PC-3 (cell line): ENCODE results near the gene UNCX.

ENCODE experiments used
- EZH2 ChIP-seq: fragments of 300-600 bp; sonication (generic); IDR thresholded peaks from one replicate; pipeline ENCODE4 v1.6.1; 2017; ENCODE audit warnings: antibody characterized with exemption, mild to moderate bottlenecking, low read length; ENCODE audit not compliant: unreplicated experiment
- EZH2phosphoT487 ChIP-seq: fragments of 300-600 bp; sonication (generic); IDR thresholded peaks from 2 replicates; pipeline ENCODE4 v1.6.1; 2018; ENCODE audit warnings: mild to moderate bottlenecking, antibody characterized with exemption, low read length, borderline replicate concordance
- TF ChIP-seq, protein P1 (sequence below): fragments of 300-600 bp; sonication (generic); conservative IDR thresholded peaks from 2 replicates; pipeline ENCODE4 v1.5.1; 2017; ENCODE audit warnings: antibody characterized with exemption, low read depth, mild to moderate bottlenecking, low read length

DNA sequence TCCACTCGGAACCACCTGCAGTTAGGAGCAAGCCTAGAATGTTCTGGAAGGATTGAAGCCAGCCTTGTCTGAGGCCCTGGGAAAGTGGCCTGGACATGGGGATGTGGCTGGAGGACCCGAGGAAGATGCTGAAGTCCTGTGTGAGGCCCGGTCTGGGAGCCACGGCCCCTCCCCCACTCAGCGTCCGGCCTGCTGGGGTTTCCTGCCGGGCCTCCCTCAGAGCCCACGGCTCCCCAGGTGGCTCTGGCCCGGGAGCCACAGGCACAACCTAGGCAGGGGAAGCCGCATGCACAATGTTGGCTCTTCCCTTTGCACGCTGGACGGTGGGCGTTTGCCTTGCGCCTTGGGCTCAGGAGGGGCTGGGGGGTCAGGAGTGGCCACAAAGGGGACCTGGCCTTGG lies 39.0 kb downstream of the UNCX start:
- TF ChIP-seq, protein P1, sequence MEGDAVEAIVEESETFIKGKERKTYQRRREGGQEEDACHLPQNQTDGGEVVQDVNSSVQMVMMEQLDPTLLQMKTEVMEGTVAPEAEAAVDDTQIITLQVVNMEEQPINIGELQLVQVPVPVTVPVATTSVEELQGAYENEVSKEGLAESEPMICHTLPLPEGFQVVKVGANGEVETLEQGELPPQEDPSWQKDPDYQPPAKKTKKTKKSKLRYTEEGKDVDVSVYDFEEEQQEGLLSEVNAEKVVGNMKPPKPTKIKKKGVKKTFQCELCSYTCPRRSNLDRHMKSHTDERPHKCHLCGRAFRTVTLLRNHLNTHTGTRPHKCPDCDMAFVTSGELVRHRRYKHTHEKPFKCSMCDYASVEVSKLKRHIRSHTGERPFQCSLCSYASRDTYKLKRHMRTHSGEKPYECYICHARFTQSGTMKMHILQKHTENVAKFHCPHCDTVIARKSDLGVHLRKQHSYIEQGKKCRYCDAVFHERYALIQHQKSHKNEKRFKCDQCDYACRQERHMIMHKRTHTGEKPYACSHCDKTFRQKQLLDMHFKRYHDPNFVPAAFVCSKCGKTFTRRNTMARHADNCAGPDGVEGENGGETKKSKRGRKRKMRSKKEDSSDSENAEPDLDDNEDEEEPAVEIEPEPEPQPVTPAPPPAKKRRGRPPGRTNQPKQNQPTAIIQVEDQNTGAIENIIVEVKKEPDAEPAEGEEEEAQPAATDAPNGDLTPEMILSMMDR = no peak
- TF ChIP-seq EZH2phosphoT487 (no peak), EZH2 (no peak)
